Endothelial cell of umbilical vein (primary cell): ENCODE measurements around the gene MAEA. TPM values are rescaled to one million over a fixed set of nuclear protein-coding genes. Genes with fewer than 3 reads are reported as not detected.

Experiments used
- BruUV-seq: library from RNA; stranded (reverse); fragments of 400-500 nt; replicated peaks from 2 replicates; lab custom pipeline; 2021; lab: Mats Ljungman, UMichigan
- CTCF ChIA-PET: fragments of 300-600, 350-600 bp; sonication (Branson Sonifier 250); formaldehyde crosslinking; loops from one replicate; lab custom pipeline; 2021; ENCODE audit warnings: antibody characterized with exemption, inconsistent platforms; lab: Charles Lee
- POLR2A ChIA-PET: fragments of 300-600, 350-600 bp; sonication (Branson Sonifier 250); formaldehyde crosslinking; loops from one replicate; lab custom pipeline; 2021; ENCODE audit warnings: antibody characterized with exemption, inconsistent platforms; lab: Charles Lee
- DNase-seq: peaks from one replicate; pipeline ENCODE4 v3.0.0-alpha.2; 2011; ENCODE audit warnings: low read depth, low spot score
- FAIRE-seq: peaks from 2 replicates; lab custom pipeline; 2011; peaks lifted over from hg19 to GRCh38; lab: Jason Lieb, UNC
- H2AFZ ChIP-seq: 2 replicates; pipeline ENCODE4 v1.6.0; 2012; ENCODE audit warnings: low read depth, low read length, control low read depth, inconsistent platforms
- H3K27ac ChIP-seq: 2 replicates; pipeline ENCODE4 v1.5.1; 2011; ENCODE audit warnings: low read depth, mild to moderate bottlenecking, control low read depth, low read length, moderate library complexity; ENCODE audit not compliant: insufficient read depth
- H3K27me3 ChIP-seq, 2 experiments: 2 replicates each; pipeline versions ENCODE4 v1.6.0 to v1.6.1; 2011; ENCODE audit warnings: low read length in 2 of 2, mixed read lengths in 1 of 2; ENCODE audit not compliant: control insufficient read depth in 2 of 2, insufficient read depth in 2 of 2
- H3K36me3 ChIP-seq, 2 experiments: 2 replicates in 1 of 2; 3 replicates in 1 of 2; pipeline ENCODE4 v1.5.1; 2011; ENCODE audit warnings: low read length in 2 of 2, mild to moderate bottlenecking in 1 of 2, moderate library complexity in 1 of 2; ENCODE audit not compliant: control insufficient read depth in 2 of 2, insufficient read depth in 2 of 2; ENCODE audit errors: extremely low read depth in 1 of 2
- H3K4me1 ChIP-seq: 3 replicates; pipeline ENCODE4 v1.5.1; 2011; ENCODE audit warnings: mild to moderate bottlenecking, low read length; ENCODE audit not compliant: control insufficient read depth, insufficient read depth; ENCODE audit errors: extremely low read depth
- H3K4me2 ChIP-seq: 2 replicates; pipeline ENCODE4 v1.6.1; 2011; ENCODE audit warnings: low read length, control low read depth, mixed read lengths; ENCODE audit not compliant: insufficient read depth
- H3K4me3 ChIP-seq, 3 experiments: fragments of 200-600 bp in 1 of 3; sonication (generic), shearing (Covaris generic) in 1 of 3; replicated peaks in 1 of 3; 2 replicates each; pipeline ENCODE4 v1.5.1; 2011 to 2016; ENCODE audit warnings: control low read depth in 3 of 3, low read length in 3 of 3, mild to moderate bottlenecking in 2 of 3, inconsistent platforms in 1 of 3, low read depth in 1 of 3, moderate library complexity in 1 of 3; ENCODE audit not compliant: insufficient read depth in 1 of 3
- H3K79me2 ChIP-seq: 2 replicates; pipeline ENCODE4 v1.6.0; 2012; ENCODE audit warnings: low read length, inconsistent platforms; ENCODE audit not compliant: control insufficient read depth, insufficient read depth
- H3K9ac ChIP-seq: replicated peaks from 2 replicates; pipeline ENCODE3; 2011; ENCODE audit warnings: low read length, control low read depth; ENCODE audit not compliant: insufficient read depth; ENCODE audit errors: extremely low read depth
- H3K9me1 ChIP-seq: replicated peaks from 3 replicates; pipeline ENCODE4 v1.6.0; 2011; ENCODE audit warnings: mild to moderate bottlenecking, low read length; ENCODE audit not compliant: control insufficient read depth, insufficient read depth; ENCODE audit errors: extremely low read depth
- H3K9me3 ChIP-seq: replicated peaks from 2 replicates; pipeline ENCODE4 v1.5.1; 2012; ENCODE audit warnings: low read length, inconsistent platforms; ENCODE audit not compliant: control insufficient read depth, insufficient read depth
- H4K20me1 ChIP-seq: replicated peaks from 2 replicates; pipeline ENCODE3; 2011; ENCODE audit warnings: mild to moderate bottlenecking, low read length; ENCODE audit not compliant: control insufficient read depth, insufficient read depth; ENCODE audit errors: extremely low read depth
- CTCF ChIP-seq, 2 donors: IDR thresholded peaks; 1 replicate in 1 of 2; 2 replicates in 1 of 2; pipeline ENCODE4 v1.5.1; 2011; ENCODE audit warnings: low read length in 2 of 2, mild to moderate bottlenecking in 2 of 2, moderate library complexity in 2 of 2, control low read depth in 1 of 2, inconsistent platforms in 1 of 2, low read depth in 1 of 2; ENCODE audit not compliant: insufficient read depth in 1 of 2; ENCODE audit errors: extremely low read depth in 1 of 2
- EZH2 ChIP-seq: IDR thresholded peaks from 2 replicates; pipeline ENCODE4 v1.6.1; 2012; ENCODE audit warnings: borderline replicate concordance, low read depth, mild to moderate bottlenecking, moderate library complexity, low read length, inconsistent platforms; ENCODE audit not compliant: severe bottlenecking
- FOS ChIP-seq: IDR thresholded peaks from 2 replicates; pipeline ENCODE4 v1.6.1; 2011; ENCODE audit warnings: mild to moderate bottlenecking, low read length, moderate library complexity, borderline replicate concordance; ENCODE audit not compliant: insufficient read depth
- GATA2 ChIP-seq: IDR thresholded peaks from 2 replicates; pipeline ENCODE4 v1.7.0; 2011; ENCODE audit warnings: low read depth, mild to moderate bottlenecking, moderate library complexity, mixed read lengths, low read length; ENCODE audit not compliant: insufficient read length, insufficient read depth
- JUN ChIP-seq: IDR thresholded peaks from 2 replicates; pipeline ENCODE4 v1.6.1; 2011; ENCODE audit warnings: borderline replicate concordance, low read depth; ENCODE audit not compliant: insufficient read length, insufficient read depth
- MAX ChIP-seq: IDR thresholded peaks from 2 replicates; pipeline ENCODE4 v1.6.1; 2011; ENCODE audit not compliant: insufficient read depth, insufficient read length
- MYC ChIP-seq: IDR thresholded peaks from one replicate; pipeline ENCODE4 v1.6.1; 2011; ENCODE audit warnings: mild to moderate bottlenecking, low read depth, low read length
- POLR2A ChIP-seq: IDR thresholded peaks from 2 replicates; pipeline ENCODE4 v1.6.1; 2012; ENCODE audit warnings: low read depth, mild to moderate bottlenecking, control low read depth, low read length
- POLR2AphosphoS5 ChIP-seq: IDR thresholded peaks from 2 replicates; pipeline ENCODE4 v1.6.1; 2012; ENCODE audit warnings: low read depth, mild to moderate bottlenecking, control low read depth, low read length, moderate library complexity; ENCODE audit not compliant: insufficient read depth
- dilution Hi-C: fragments of 300-500 bp; cut with MboI; formaldehyde crosslinking; loops from one replicate; pipeline ENCODE4 v1.15.0; 2019; ENCODE audit warnings: low sequenced_read_pairs; ENCODE audit not compliant: extremely low pct_ligation_motif_present
- intact Hi-C: fragments of 100-400 bp; cut with micrococcal nuclease; formaldehyde crosslinking; loops from one replicate; pipeline ENCODE4 v1.10.0; 2022
- polyA plus RNA-seq, 4 experiments: library from polyadenylated mRNA; depleted of rRNA in 3 of 4; stranded (reverse) in 3 of 4; unstranded in 1 of 4; fragments of >200 nt; gene quantifications; 2 replicates each; pipeline versions ENCODE4 v1.2.1 to v1.2.3, GENCODE V29; 2011 to 2012; ENCODE audit warnings: missing spikeins in 1 of 4
- total RNA-seq: library from RNA; stranded (reverse); gene quantifications from 2 replicates; pipeline ENCODE4 v1.2.3, GENCODE V29; 2021

Gene MAEA
- total and polyA plus RNA-seq, 2 donors (not counting 3 experiments of a cell fraction or from before 2014, with no cell fraction given), result 66.0 to 108 TPM

DNA sequence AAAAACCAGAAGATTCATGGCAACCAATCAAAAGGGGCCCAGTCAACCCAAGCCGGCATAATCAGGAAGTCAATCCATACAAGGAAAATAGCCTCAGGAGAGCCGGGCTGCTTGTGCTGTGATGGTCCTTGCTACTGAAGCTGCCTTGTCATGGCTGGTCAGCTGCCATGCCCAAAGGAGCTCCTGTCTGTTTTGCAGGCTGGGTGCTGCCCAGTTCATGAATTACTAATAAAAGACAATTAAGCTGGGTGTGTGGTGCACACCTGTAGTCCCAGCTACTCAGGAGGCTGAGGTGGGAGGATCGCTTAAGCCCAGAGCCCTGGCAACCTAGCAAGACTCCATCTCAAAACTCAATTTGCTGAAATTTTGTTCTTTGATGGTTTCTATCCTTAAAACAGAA lies 24.7 kb upstream of the MAEA start:
- dilution Hi-C loops (no loop called here), intact Hi-C loops (no loop called here)
- TF ChIP-seq JUN (no peak), EZH2 (no peak), MAX (no peak), CTCF (IDR thresholded peaks at IDR 0.05; ENCODE audit: extremely low read depth in 1 of 2, insufficient read depth in 1 of 2, low read depth in 1 of 2, low read length in 2 of 2) (no peak), FOS (no peak), POLR2A (no peak), GATA2 (no peak), POLR2AphosphoS5 (no peak), MYC (no peak)
- Histone ChIP-seq H3K9me1 (no peaks in the 10 kb centered on the region), H3K27me3 (no peaks in the 10 kb centered on the region), H3K79me2 (no peaks in the 10 kb centered on the region), H3K4me1 (no peaks in the 10 kb centered on the region), H2AFZ (no peak overlapping the region), H4K20me1 (no peaks in the 10 kb centered on the region), H3K9ac (no peak overlapping the region), H3K9me3 (no peaks in the 10 kb centered on the region), H3K36me3 (no peaks in the 10 kb centered on the region), H3K4me2 (no peak overlapping the region), H3K27ac (no peak overlapping the region), H3K4me3 (no peak overlapping the region)
- POLR2A ChIA-PET, result no interaction called here
- no TSS peak for BruUV-seq
- FAIRE-seq, result no peak
- DNase-seq, result no peak
- CTCF ChIA-PET, result interaction anchor here (0.7 to 5.6 kb wide), 4 partner anchors 10 to 134 kb away, joined by 3 to 78 read pairs (median 3); no protein-coding TSS in a partner anchor
